HCT116 (cell line): ENCODE data around the gene RFC4.

Experiments
- CTCF ChIP-seq, 3 experiments: fragments of 200-600 bp in 1 of 3; sonication (generic) in 1 of 3; IDR thresholded peaks in 2 of 3; conservative IDR thresholded peaks in 1 of 3; 2 replicates each; pipeline ENCODE4 v1.5.1; 2012 to 2017; ENCODE audit warnings: low read depth in 2 of 3, low read length in 2 of 3, antibody characterized with exemption in 1 of 3, borderline replicate concordance in 1 of 3, control low read depth in 1 of 3, mild to moderate bottlenecking in 1 of 3, mixed read lengths in 1 of 3, mixed run types in 1 of 3, moderate library complexity in 1 of 3; ENCODE audit not compliant: insufficient read depth in 1 of 3
- POLR2A ChIP-seq: IDR thresholded peaks from 2 replicates; pipeline ENCODE4 v1.7.0; 2011; ENCODE audit warnings: borderline replicate concordance; ENCODE audit not compliant: insufficient read depth, insufficient read length; ENCODE audit errors: extremely low read depth
- POLR2AphosphoS5 ChIP-seq: IDR thresholded peaks from 2 replicates; pipeline ENCODE4 v1.6.1; 2011; ENCODE audit warnings: mild to moderate bottlenecking, low read depth, low read length, moderate library complexity

- TF ChIP-seq POLR2A (no peak), CTCF (IDR thresholded peaks at IDR 0.05 in 2 of 3, conservative IDR thresholded peaks at IDR 0.05 in 1 of 3; ENCODE audit: borderline replicate concordance in 1 of 3, insufficient read depth in 1 of 3, low read depth in 2 of 3, low read length in 2 of 3) (no peak), POLR2AphosphoS5 (no peak)
Measured at GRCh38 chr3:186818956-186819355, 12.7 kb upstream of the RFC4 start.
